DMS53 (cell line): ENCODE measurements around the gene ABLIM3.

Source experiments
- DNase-seq: peaks from one replicate; lab custom pipeline; 2025; lab: John Stamatoyannopoulos, UW

The ABLIM3 gene

DNA sequence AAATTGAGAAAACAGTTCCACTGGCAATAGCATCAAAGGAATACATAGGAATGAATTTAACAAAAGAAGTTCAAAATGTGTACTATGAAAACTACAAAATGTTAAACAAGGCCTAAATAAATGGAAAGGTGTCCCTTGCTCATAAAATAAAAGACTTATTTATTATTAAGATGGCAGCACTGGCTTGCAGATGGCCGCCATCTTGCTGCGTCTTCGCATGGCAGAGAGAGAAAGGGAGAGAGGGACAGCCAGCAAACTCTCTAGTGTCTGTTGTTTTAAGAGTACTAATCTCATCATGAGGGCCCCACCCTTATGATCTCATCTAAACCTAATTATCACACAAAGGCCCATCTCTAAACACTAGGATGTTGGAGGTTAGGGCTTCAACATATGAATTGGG, 47.1 kb downstream of the ABLIM3 start:
- DNase-seq = no peak

DNA sequence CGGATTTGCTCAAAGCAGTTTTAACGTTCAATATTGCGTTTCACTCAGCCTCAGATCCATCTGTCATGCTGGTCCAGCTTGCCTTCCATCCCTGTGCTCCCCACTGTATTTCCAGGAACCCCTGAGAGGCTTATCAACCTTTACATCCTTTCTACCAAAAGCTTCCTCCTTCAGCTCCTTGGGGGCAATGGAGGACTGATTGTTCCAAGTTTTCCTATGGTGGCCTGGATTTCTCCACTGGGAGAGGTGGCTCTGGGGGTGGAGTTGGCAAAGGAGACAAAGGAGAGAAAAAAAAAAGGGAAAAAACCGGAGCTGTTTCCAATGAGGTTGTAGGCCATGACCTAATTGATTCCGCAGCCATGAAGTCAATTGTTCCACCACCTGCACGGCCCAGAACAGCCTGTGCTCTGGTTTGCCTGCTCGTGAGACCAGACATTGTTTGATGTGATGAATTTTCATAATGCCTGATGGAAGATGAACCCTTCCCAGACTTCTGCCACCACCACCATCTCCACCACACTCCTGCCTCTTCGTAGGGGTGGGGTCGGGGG, 54.1 kb downstream of the ABLIM3 start:
- no peak for DNase-seq

DNA sequence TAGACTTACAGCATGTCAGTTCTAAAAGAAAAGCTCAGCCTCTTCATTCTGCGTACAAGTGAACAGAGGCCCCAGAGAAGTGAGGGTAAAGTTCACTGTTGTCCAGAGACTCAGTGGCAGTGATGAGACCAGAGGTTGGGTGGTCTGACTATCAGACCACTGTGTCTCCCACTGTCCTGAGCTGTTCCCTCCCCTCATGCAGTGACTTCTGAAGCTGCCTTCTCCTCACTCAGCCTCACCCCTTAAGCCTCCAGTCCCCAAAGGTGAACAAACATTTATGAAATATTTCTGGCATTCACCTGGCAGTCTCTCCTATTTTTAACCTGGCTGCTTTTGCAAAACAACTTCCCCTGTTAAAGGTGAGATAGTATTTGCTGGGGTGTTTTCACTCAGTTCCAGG, 54.7 kb downstream of the ABLIM3 start:
- no peak for DNase-seq

DNA sequence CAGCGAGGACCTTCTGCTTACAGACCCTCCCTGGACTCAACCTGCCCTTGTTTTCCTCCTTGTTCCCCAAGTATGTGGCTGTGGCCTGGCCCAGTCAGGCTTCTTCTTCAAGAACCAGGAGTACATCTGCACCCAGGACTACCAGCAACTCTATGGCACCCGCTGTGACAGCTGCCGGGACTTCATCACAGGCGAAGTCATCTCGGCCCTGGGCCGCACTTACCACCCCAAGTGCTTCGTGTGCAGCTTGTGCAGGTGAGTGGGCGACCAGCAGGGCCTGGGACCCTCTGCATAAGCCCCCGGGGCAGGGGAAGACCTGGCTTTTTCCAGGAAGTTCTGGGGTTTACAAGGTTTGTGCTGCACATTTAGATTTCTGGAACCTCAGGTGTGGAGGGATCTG, 56.9 kb downstream of the ABLIM3 start:
- no peak for DNase-seq

- DNase-seq = no peak
These were observed 59.1 kb downstream of the ABLIM3 start for GRCh38 chr5:149200355-149200754.

DNA sequence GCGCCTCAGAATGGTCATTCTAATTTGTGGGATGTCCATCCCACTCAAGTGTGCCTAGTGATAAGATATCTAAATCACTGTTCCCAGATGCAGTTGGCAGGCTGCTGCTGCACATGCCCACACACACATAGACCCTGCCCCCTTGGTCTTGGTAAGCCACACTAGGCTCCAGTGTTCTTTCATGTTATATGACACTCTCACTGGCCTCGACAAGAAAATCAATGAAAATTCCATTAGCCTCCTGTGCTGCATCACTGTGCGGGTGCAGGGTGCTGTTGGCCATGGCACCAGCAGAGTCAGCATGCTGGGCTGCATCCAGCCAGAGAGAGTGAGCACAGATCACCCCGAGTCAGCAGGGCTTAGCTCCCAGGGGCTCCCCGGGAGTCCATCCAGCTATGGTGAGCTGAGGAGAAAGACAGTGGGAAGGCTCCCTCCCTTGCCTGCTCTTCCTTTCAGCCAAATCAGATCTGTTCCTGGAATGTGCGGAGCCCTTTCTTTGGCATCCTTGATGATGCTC, 59.9 kb downstream of the ABLIM3 start:
- no peak for DNase-seq

DNA sequence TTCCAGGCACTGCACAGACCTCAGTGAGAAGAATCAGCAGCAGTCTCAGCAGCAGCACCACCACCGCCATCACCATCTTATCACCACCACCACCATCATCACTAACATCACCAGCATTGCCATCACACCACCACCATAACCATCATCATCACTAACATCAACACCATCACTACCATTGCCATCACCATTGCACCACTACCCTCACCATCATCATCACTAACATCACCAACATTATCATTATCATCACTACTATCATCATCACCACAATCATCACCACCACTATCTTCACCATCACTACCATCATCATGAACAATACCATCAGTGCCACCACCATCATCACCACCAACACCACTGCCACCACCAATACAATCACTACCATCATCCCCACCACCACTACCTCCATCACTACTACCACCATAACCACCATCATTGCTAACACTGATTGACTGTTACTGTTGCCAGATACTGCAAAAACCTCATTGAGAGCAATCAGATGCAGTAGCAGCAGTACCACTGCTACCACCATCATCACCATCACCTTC, 61.7 kb downstream of the ABLIM3 start:
- DNase-seq = no peak

DNA sequence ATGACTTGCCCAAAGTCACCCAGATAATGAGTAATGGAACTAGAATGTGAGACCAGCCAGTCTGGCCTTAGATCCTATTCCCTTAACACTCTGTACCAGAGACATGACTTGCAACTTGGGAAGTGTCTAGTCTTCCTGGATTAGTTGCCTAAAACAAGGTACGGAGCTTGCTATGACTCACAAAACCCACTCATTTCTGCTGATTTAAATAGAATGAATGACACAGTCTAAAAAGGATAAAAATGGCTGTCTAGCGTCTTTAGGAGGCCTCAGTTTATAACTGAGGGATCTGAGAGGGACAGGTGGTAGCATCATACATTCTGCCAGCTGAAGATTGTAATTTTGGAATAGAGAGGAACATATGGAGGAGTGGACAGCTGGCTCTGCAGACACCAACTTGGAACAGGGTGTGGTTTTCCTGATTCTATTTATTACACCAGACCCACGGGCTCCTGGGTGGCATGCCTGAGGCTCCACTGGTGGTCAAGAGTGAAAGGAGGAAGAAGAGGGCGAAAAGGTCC, 62.7 kb downstream of the ABLIM3 start:
- DNase-seq = no peak

GRCh38 chr5:149205625-149206523, 64.6 kb downstream of the ABLIM3 start:
- no peak for DNase-seq

- DNase-seq = no peak
These were observed 65.3 kb downstream of the ABLIM3 start for GRCh38 chr5:149206524-149207141.

DNA sequence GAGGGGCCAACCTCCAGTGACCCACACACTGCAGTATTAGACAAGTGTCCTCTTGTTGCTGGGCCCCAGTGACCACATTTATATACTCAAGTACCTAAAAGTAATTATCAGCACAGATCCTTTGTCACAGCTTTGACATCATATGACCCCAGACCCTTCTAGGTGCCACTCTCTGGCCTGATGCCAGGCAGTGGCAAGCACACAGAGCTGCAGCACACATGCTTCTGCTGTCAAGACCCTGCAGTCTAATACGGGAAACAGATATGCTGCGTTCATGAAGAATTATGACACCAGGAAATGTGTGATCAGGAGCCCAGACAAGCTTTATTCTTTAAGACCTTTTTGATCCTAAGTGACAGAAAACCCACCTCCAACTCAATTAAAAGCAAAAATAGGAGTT, 66.5 kb downstream of the ABLIM3 start:
- no peak for DNase-seq

DNA sequence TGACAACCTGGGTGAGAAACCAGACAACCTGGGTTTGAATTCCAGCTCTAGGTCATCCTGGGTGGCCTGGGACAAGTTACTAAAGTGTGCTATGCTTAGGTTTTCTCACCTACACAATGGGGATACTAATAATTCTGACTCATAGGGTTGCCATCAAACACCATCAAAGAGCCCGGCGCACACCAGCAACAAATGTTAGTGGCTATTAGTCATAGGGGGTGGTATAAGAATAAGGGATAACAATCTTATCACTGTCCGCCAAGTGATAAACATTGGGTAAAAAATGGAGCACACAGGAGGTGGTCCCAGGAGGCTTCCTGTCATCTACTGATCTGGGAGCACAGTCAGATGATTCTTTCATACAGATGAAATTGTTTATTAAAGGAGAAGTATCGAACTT, 68.9 kb downstream of the ABLIM3 start:
- no peak for DNase-seq

- DNase-seq = peak; percentile 24
These were observed 69.7 kb downstream of the ABLIM3 start for GRCh38 chr5:149210968-149211490.

- DNase-seq = no peak
These were observed 70.3 kb downstream of the ABLIM3 start for GRCh38 chr5:149211566-149211965.

DNA sequence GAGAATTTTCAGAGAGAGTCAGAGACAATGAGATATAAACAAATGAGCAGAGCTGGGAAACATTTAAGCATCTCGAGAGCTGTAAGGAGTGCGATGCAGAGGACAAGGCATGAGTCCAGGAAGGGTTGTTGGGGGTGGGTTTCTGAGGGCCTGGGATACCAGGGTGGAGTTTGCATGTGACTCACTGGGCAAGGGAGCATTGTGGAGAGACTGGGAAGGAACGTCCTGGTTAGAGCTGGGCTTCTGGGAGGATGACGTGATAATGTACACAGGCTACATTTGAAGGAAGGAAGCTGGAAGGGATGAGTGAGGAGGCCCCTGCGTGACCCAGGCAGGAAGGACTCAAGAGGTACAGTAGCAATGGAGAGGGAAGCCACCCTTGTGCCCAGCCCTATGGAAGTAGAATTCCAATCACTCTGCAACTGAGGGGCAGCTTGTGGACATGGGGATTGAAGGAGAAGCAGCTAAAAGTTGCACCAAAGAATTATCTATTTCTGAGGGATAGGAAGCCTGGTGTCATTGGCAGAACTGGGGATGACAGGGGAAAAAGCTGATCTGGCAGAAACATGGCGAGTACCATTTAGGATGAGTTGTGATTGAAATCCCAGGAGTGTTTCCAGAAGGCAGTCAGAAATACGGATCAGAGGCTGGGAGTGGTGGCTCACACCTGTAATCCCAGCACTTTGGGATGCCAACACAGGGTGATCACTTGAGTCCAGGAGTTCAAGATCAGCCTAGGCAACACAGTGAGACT, 71.1 kb downstream of the ABLIM3 start:
- peak; percentile 7 for DNase-seq

DNA sequence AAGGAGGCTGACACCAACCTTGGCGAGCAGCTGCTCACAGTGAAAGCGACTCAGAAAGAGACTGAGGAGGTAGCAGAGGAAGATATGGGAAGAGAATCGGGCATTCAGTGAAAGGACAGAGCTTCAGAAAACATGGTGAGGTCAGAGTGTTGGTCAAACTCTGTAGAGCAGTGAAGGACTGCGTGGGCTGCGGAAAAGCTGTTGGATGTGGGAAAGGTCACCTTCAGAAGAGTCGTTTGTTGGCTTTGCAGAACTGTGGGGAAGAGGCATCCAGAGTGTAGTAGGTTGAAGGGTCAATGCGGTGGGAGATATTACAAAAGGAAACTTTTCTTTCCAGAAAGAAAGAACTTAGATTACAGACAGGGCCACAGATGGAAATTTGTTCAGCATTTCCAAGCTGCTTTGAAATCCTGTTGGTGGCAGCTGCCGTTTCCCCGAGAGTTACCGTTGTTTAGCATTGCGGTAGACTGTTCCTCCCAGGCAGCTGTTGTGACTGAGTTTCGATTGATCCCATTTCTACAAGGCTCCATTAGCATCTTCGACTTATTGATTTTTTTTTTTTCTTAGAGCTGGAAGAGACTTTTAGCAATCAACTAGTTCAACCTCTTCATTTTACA, 72.1 kb downstream of the ABLIM3 start:
- DNase-seq = no peak

- no peak for DNase-seq
These were observed 74.3 kb downstream of the ABLIM3 start for GRCh38 chr5:149215478-149216090.

- no peak for DNase-seq
These were observed 75.2 kb downstream of the ABLIM3 start for GRCh38 chr5:149216496-149216895.

GRCh38 chr5:149217096-149217802, 76.0 kb downstream of the ABLIM3 start:
- DNase-seq = no peak

DNA sequence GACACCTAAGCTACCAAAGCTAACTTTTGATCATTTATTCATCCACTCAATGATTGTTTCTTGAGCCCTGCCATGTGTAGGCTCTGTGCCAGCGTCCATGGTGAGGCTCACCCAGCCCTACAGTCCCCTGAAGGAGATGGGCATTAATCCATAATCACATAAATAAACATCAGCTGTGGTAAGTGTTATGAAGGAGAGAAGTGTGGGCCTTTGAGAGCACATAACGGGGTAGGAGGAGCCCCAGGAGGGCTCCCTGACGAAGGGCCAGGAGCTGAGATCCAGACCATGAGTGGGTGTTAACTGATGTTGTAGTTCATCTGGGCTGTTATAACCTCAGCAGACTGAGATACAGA, 76.5 kb downstream of the ABLIM3 start:
- DNase-seq = no peak
